AG09319 (cell line): Measurements from ENCODE around the gene NFU1.

Source experiments
- DNase-seq: peaks from one replicate; pipeline ENCODE4 v3.0.0-alpha.2; 2010; ENCODE audit warnings: low read depth; ENCODE audit errors: extremely low read depth
- TF ChIP-seq, protein P1 (sequence below): IDR thresholded peaks from 2 replicates; pipeline ENCODE4 v1.5.1; 2011; ENCODE audit warnings: low read depth, mild to moderate bottlenecking, inconsistent platforms, low read length, moderate library complexity

The NFU1 gene

DNA sequence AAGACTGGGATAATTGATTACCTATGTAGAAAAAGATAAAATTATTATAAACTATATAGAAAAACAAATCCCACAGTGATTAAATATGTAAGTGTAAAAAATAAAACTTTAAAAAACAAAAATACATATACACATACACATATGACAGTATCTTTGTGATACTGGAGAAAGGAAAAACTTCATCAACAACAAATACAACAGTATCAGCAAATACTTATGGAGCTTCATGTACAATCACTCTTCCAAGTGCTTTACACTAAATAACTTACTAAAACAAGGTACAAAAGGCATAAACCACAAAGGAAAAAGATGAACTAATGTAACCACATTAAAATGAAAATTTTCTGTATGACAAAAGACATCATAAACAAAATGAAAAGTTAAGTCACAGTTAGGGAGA is 26.1 kb downstream of the NFU1 start:
- DNase-seq: no peak
- TF ChIP-seq, protein P1, sequence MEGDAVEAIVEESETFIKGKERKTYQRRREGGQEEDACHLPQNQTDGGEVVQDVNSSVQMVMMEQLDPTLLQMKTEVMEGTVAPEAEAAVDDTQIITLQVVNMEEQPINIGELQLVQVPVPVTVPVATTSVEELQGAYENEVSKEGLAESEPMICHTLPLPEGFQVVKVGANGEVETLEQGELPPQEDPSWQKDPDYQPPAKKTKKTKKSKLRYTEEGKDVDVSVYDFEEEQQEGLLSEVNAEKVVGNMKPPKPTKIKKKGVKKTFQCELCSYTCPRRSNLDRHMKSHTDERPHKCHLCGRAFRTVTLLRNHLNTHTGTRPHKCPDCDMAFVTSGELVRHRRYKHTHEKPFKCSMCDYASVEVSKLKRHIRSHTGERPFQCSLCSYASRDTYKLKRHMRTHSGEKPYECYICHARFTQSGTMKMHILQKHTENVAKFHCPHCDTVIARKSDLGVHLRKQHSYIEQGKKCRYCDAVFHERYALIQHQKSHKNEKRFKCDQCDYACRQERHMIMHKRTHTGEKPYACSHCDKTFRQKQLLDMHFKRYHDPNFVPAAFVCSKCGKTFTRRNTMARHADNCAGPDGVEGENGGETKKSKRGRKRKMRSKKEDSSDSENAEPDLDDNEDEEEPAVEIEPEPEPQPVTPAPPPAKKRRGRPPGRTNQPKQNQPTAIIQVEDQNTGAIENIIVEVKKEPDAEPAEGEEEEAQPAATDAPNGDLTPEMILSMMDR: no peak

- no peak for DNase-seq
- TF ChIP-seq, protein P1: no peak
Observed at GRCh38 chr2:69405306-69405705, 31.9 kb downstream of the NFU1 start.

- DNase-seq: no peak
- TF ChIP-seq, protein P1: no peak
Observed at GRCh38 chr2:69400121-69400520, 37.1 kb downstream of the NFU1 start.

GRCh38 chr2:69397234-69397633 is 40.0 kb downstream of the NFU1 start:
- DNase-seq: no peak
- TF ChIP-seq, protein P1: no peak

- DNase-seq: no peak
- TF ChIP-seq, protein P1: no peak
Observed at GRCh38 chr2:69395866-69396265, 41.4 kb downstream of the NFU1 start.

DNA sequence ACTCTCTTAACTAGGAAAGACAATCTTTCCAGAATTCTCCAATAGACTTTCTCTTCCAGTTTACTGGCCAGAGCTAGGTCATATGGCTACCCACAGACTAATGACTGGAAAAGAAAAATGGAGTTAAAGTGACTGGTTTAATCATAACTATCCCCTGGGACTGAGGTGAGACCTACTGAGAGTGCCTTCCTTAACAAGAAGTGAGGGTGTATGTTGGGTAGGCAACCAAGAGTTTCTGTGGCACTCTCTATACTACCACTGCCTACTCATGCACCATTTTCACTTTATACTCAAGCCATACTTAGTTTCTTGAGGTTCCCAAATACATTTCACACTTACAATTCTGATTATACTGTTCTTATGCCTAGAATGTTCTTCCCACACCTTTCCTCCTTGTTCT is 43.3 kb downstream of the NFU1 start:
- DNase-seq: no peak
- TF ChIP-seq, protein P1: no peak

- DNase-seq: no peak
- TF ChIP-seq, protein P1: no peak
Observed at GRCh38 chr2:69390471-69390870, 46.8 kb downstream of the NFU1 start.
